Activated naive CD4-positive, alpha-beta T cell treated with anti-CD3 and anti-CD28 coated beads, Interleukin-2, amount 50 U/mL, for 72 hours (primary cell): ENCODE data around the gene FCN1. TPM values are rescaled to one million over a fixed set of nuclear protein-coding genes. Genes with fewer than 3 reads are reported as not detected.
A peak's percentile ranks its signal among the peaks of the same experiment; 100 is the strongest.

Experiments used
- ATAC-seq, 2 donors: fragments of 150-1000 bp; cut with Tn5 transposase; 2 replicates each; pipeline ENCODE4 v1.10.0; 2021; ENCODE audit warnings: mild to moderate bottlenecking in 2 of 2, moderate library complexity in 2 of 2
- DNase-seq, 2 donors: peaks; one replicate each; pipeline ENCODE4 v3.0.0; 2021 to 2022; ENCODE audit warnings: low spot score in 2 of 2
- H3K27ac Mint-ChIP-seq, 2 donors: one replicate each; pipeline ENCODE4 v1.8.0; 2022; ENCODE audit warnings: mild to moderate bottlenecking in 2 of 2, mixed read lengths in 2 of 2
- H3K36me3 Mint-ChIP-seq, 2 donors: one replicate each; pipeline ENCODE4 v1.8.0; 2022; ENCODE audit warnings: mixed read lengths in 2 of 2
- H3K9me3 Mint-ChIP-seq, 2 donors: one replicate each; pipeline ENCODE4 v1.8.0; 2022; ENCODE audit warnings: mixed read lengths in 2 of 2
- total RNA-seq, 2 donors: library from RNA; stranded (reverse); gene quantifications; one replicate each; pipeline ENCODE4 v1.2.3, GENCODE V29; 2022

Gene FCN1
- total RNA-seq, 2 donors from 2014 or later: not detected

DNA sequence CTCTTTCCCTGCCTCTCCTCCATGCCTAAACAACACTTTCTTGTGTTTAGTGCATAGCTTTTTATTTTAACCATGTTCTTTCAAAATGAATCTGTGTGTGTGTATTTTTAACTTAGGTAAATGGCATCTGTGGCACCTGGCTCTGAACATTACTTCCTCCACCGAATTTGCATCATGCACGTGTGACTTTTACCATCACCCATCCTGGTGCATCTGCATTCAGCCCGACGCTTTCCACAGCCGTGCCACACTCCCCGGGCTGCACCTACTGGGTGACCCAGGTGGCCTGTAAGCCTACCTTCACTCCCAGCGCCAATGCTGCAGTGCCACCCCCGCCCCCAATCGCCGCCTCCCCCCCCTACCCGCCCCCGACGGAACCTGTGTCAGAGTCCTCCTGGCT lies 12.7 kb upstream of the FCN1 start:
- no peaks in the 10 kb centered on the region for H3K36me3 Mint-ChIP-seq

DNA sequence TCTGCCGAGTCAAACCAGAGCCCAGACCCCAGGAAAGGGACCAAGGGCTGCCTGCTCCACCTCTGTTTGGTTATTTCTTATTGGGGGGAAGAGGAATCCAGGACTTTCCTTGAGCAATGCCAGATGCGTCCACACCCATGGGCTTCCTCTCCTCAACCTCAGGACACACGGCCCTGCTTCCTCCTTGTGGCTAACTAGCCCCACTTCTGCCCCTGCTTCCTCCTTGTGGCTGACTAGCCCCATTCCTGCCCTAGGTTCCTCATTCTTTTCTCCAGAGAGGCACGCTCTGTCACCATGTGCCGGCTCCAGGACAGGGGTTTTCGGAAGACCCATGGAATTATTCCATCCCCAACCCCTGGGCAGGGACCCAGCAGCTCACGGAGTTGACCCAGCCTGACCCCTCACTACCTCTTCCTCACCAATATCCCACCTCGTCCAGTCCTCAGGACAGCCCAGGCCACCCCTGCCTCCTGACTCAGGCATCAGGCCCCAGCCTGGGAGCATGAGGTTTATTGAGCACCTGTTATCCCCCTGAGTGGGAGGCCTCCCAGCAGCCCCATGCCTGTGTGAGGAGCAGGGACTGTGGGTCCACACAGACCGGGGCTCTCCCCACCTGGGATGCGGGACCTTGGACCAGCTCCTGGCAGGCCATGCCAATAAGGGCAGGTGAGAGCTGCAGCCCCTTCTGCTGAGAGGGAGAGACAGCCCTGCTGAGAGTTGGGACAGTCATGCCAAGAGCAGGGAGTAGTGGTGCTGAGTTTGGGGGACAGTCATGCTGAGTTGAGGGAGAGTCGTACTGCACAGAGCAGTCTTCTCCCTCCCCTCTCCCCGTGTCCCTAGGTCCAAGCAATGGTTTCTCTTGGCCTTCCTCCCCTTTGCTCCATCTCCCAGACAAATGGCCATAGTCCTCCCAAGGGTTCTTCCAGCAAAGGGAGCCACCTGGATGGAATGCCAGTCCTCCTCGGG lies 11.8 kb upstream of the FCN1 start:
- ATAC-seq: no peak
- no peak for DNase-seq
- H3K27ac Mint-ChIP-seq: peak overlapping the region; percentile 69 to 72
- no peaks in the 10 kb centered on the region for H3K9me3 Mint-ChIP-seq
- H3K36me3 Mint-ChIP-seq: no peaks in the 10 kb centered on the region

More for the DNA sequence above, 12.7 kb upstream of the FCN1 start:
- no peak for ATAC-seq
- Mint-ChIP-seq H3K9me3 (no peaks in the 10 kb centered on the region), H3K27ac (no peak overlapping the region)
- no peak for DNase-seq

DNA sequence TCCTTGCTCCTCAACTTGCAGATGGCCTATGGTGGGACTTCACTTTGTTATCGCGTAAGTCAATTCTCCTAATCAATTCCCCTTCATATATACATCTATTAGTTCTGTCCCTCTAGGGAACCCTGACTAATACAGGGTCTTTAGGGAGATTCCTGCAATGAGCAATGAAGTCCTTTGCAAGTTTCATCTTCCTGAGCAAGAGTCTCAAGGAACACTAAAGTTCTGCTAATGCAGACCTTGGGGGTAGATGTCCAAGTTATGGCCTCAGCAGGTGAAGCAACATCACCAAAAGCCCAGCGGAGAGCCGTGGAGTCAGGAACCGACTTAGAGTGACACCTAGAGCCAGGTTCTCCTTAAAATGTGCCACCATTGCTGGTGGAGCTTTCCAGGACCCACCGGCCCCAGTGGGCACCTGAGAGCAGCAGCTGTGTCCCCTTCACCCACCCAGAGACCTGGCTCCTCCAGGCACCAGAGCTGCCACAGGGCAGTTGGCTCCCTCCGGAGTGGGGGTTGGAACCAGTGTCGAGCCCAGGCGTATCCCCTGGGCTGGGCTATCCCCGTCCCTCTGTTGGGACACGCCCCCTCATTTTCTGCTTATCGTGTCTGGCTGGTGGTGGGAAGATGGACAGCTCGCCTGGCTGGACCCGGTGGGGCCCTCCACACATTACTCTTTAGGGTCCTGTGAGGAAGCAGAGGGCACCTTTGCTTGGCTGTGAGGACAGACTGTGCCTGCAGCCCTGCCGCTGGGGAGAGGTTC lies 10.9 kb upstream of the FCN1 start:
- Mint-ChIP-seq H3K9me3 (no peaks in the 10 kb centered on the region), H3K36me3 (no peaks in the 10 kb centered on the region), H3K27ac (no peak overlapping the region)
- ATAC-seq (no peak), DNase-seq (no peak)

DNA sequence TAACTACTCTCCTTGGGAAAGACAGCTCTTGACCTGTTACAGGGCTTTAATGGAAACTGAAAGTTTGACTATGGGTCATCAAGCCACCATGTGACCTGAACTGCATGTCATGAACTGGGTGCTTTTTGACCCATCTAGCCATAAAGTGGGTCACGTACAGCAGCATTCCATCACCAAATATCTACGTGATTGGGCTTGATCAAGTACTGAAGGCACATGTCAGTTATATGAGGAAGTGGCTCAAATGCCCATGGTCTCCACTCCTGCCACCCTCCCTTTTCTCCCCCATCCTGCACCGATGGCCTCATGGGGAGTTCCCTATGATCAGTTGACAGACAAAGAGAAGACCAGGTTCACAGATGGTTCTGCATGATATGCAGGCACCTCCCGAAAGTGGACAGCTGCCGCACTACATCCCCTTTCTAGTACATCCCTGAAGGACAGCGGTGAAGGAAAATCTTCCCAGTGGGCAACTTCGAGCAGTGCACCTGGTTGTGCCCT lies 7.3 kb upstream of the FCN1 start:
- DNase-seq (peak in 1 of 2 donors; percentile 47), ATAC-seq (no peak)
- Mint-ChIP-seq H3K36me3 (no peaks in the 10 kb centered on the region), H3K27ac (no peak overlapping the region), H3K9me3 (no peaks in the 10 kb centered on the region)

DNA sequence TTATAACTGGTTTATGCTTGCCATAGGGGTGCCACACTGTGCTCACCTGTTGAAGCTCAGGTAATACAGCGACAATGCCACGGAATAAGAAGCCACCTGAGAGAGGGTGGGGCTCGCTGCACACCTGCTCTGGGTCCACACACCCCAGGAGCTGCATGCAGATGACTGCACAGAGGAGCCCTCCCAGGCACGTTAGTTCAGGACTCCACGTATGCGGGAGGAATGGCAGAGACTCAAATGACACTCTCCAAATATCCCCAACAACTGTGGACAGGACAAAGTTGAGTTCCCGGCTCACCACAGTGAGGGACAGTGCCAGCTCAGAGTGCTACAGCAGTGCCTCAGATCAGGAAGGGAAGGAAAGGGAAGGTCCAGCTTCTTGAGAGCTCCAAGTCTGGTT lies 5.8 kb upstream of the FCN1 start:
- H3K9me3 Mint-ChIP-seq: peaks cover 9 to 15% of the 10 kb centered on the region in 2 donors
- H3K36me3 Mint-ChIP-seq: peaks cover 7 to 10% of the 10 kb centered on the region in 2 donors
- DNase-seq: peak in 1 of 2 donors; percentile 13
- no peak for ATAC-seq
- no peak overlapping the region for H3K27ac Mint-ChIP-seq

DNA sequence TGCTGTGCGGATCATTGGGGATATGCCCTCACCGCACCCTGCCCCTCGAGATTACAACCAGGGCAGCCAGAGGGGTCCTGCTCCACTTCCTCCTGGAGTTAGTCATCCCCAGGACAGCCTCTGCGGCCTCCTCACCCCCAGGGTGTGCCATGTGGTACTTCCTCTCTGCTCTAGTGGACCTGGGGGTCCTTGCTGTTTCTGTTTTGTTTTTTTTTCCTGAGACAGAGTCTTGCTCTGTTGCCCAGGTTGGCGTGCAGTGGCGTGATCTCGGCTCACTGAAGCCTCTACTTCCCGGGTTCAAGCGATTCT lies 5.2 kb upstream of the FCN1 start:
- ATAC-seq (no peak), DNase-seq (peak in 1 of 2 donors; percentile 28)
- Mint-ChIP-seq H3K27ac (peak overlapping the region in 1 of 2 donors; percentile 68), H3K9me3 (peaks cover 13 to 19% of the 10 kb centered on the region in 2 donors), H3K36me3 (peaks cover 7 to 10% of the 10 kb centered on the region in 2 donors)

DNA sequence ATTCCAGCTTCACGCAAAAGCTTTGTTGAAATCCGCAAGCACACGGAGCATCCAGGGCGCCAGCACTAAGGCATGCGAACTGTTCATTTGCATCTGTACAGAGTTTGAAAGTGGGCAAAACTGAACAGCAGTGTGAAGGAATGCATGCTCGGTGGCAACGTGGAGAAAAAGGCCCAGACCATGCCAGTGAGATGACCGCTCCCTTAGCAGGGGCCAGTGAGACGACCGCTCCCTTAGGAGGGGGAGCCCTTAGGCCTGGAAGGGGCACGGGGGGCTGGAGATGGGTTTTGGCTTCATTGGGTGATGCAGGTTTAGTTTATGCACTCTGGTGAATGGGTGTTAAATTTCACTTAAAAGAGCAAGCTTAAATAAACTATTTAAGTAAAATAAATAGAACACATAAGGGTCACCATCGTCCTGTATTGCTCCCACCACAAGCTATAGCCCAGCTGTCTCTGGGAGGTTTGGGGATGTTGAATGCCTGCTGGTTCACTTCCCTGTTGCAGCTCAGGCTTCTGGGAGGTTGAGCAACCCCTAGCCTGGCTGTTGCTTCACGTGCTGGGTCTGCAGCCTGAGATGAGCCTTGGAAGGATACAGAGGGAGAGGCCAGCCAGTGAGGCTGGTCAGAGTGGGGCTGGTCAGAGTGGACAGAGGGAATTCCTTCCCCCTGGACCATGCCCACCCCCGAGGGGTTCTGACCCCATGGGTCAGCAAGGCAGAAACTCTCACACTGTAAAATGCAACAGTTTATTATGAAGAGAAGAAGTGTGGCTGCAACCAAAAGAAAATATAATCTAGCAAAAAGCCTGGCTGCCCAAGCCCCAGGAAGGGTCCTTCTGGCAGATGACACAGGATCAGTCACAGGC lies 4.6 kb upstream of the FCN1 start:
- DNase-seq (peak in 1 of 2 donors; percentile 16), ATAC-seq (no peak)
- Mint-ChIP-seq H3K27ac (no peak overlapping the region), H3K36me3 (peaks cover 7 to 10% of the 10 kb centered on the region in 2 donors), H3K9me3 (peaks cover 13 to 19% of the 10 kb centered on the region in 2 donors)

DNA sequence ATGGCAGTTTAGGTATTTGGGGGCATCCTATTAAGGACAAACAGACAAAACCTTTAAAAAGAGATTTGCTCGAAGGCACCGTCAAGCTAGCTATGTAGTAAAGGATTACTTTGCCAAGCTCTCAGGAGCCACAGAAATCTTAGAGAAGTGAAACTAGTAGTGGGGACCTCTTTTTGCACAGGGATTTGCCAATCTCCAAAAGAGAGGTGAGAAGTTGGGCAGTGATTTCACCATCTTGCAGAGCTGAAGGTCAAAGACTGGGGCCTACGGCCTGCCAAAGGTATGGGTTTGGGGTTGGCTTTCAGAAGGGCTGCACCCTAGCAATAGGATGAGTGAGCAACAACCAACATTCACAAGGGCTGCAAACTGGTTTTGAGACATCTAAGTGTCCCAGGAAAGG lies 1.6 kb upstream of the FCN1 start:
- Mint-ChIP-seq H3K36me3 (peaks cover 7 to 10% of the 10 kb centered on the region in 2 donors), H3K27ac (no peak overlapping the region), H3K9me3 (peaks cover 13 to 19% of the 10 kb centered on the region in 2 donors)
- ATAC-seq: no peak
- no peak for DNase-seq

DNA sequence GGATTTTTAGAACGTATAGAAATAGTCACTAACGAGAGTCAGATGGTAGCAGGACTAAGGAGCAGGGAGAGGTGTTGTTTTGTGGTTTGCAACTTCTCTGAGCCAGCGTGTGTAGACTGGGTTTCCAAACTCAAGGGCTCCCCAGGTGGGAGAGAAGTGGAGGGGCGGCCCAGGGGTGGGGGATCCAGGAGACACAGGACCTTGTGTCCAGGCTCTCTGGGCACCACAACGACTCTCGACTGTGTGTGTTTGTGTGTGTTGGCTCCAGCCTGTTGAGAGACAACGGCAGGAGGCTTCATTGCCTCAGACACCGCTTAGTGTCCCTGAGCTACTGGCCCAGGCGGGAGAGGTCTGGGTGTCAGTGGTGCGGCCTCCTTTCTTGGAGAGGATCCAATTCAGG lies 934 bp upstream of the FCN1 start:
- peak in 1 of 2 donors; percentile 4 for DNase-seq
- Mint-ChIP-seq H3K36me3 (peaks cover 7 to 10% of the 10 kb centered on the region in 2 donors), H3K27ac (no peak overlapping the region), H3K9me3 (peaks cover 13 to 19% of the 10 kb centered on the region in 2 donors)
- no peak for ATAC-seq

DNA sequence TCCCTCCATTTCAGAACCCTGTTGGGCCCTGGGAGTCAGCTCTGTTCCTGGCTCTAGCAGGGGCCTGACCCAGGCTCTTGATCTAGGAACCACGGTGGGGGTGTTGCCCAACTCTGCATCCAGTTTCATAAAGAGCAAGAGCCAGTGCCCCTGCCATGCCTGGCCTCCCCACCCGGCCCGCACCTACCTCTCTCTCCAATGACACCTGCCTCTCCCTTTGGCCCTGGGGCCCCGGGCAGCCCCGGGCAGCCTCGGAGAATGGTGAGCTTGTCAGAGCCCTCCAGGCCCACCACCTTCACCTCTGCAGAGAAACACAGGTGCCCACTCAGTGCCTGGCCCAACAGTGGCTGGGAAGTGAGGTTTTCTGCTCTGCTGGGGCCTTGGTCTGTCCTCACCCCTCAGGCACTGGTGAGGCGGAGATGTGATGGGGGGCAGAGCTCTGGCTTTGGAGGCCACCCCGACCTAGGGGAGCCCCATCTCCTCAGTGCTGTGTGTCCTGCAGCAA lies 1.5 kb downstream of the FCN1 start:
- no peak for ATAC-seq
- Mint-ChIP-seq H3K27ac (no peak overlapping the region), H3K9me3 (peaks cover 13 to 19% of the 10 kb centered on the region in 2 donors), H3K36me3 (peaks cover 7 to 10% of the 10 kb centered on the region in 2 donors)
- DNase-seq: peak in 1 of 2 donors; percentile 13

DNA sequence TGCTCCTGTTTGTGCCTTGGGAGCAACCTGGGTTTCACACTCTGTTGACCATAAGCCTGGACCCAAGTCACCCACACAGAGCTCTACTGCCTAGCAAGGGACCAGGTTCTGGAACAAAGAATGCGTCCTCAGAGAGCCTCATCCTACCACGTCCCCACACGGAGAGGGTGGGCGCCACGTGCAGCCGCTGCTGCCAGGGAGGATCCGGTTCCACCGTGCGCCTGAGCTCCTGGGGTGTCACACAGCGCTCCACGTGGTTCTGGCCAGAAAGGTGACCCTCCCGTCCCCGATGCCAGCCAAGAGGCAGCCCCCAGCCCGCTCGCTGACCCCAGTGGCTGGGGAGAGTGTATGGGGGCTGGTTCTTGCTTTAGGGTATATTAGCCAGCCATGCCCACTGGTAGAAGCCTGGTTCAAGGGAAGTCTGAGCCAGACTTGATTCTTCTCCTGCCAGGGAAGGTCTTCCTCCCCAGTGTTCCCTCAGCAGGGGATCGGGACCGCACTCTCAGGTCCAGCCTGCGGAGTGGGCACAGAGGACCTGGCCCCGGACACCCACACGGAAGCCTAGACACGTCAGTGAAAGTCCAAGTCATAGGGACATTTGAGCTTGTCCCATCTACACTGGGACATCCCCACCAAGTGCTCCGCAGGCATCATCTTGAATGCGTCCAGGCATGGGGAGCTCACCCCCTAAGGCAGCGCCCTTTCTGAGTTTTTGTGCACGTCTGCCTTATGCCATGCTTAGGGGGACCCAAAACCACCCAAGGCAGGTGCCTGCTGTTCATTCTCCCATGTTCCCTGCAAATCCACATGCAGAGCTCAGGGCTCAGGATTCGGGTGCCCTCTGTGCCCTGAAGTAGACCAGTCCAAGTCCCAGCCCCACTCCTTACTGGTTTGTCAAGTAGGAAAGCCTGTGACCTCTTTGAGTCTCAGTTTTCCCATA lies 2.4 kb downstream of the FCN1 start:
- Mint-ChIP-seq H3K36me3 (peaks cover 7 to 10% of the 10 kb centered on the region in 2 donors), H3K9me3 (peaks cover 13 to 19% of the 10 kb centered on the region in 2 donors), H3K27ac (no peak overlapping the region)
- DNase-seq (peak in 1 of 2 donors; percentile 30), ATAC-seq (no peak)

DNA sequence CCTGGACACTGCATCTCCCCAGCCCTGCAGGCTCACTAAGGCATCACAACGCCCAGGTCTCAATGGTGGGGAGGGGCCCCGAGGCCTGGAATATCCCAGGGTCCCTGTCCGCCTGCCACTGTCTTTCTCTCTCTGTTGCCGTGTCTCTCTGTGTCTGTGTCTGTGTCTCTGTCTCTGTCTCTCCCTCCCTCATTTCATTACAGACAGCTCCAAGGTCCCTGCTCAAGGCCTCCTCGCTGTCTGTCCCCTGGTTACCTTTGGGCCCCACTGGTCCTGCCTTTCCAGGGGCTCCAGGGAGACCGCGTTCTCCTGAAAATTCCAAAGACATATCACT lies 3.2 kb downstream of the FCN1 start:
- ATAC-seq (no peak), DNase-seq (peak in 1 of 2 donors; percentile 40)
- Mint-ChIP-seq H3K27ac (no peak overlapping the region), H3K9me3 (peaks cover 8 to 14% of the 10 kb centered on the region in 2 donors), H3K36me3 (peaks cover under 1 to 6% of the 10 kb centered on the region in 2 donors)

DNA sequence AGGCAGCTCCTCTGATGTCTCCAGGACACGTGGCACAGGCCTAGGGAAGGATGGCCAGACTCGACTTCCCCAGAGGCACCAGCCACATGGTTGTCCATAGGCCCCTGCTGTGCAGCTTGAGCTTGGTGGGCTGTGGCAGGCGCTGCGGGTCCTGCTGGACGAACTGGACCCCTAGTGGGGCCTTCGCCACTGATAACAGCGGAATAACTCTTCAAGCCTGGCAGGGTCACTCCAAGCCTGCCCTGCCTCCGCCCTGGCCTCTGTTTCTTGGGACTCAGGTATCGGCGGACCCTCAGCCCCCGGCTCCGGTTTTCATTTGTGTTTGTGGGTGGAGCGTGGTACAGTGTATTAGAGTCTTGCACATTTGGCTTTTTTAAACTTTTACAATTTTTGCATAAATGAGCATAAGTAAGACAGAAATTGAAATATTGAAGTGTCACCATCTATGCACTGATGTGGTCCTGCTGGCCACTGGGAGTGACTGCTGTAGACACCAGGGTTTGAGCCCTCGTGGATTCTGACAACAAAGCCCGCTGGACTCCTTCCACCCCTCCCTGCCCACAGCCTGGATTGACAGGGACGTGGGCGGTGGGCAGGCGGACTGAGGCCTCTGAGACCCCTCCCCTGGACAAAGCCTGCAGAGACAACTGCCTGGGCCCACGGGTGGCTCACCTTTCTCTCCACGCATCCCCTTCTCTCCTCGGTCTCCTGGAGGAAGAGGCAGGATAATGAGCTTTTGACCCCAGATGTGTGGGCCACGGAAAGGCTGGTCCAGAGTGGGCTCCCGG lies 3.8 kb downstream of the FCN1 start:
- ATAC-seq: no peak
- H3K9me3 Mint-ChIP-seq: peaks cover 7 to 9% of the 10 kb centered on the region in 2 donors
- peak in 1 of 2 donors; percentile 30 for DNase-seq
- no peak overlapping the region for H3K27ac Mint-ChIP-seq
- H3K36me3 Mint-ChIP-seq: no peaks in the 10 kb centered on the region

DNA sequence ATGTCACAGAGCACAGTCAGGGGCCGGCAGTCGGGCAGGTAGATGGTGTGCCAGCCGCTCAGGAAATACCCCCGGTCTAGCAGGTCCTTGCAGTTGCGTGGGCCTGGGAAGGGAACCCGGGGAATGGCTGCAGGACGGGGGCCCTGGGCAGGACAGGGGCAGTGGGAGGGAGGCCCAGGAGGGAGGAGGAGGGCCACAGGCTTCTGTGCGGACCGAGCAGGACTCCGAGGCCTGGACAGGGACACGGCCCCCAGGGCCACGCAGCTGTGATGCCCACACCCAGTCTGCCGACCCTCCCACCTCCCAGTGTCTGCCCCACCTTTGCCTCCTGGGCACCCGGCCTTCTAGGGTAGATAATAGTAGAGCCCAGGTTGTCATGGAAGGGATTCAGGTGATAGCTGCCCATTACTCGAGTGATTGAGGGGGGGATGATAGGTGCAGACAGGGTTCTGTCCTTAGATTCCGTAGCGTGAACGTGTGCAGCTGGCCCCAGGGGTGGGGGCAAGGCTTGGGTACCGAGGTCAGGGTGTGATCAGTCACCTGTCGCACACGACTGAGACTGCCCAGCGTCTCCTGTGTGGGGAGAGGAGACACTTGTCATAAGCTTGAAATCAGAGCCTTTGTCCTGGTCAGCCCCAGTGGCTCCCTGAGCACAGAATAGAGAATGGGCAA lies 4.5 kb downstream of the FCN1 start:
- DNase-seq (peak in 1 of 2 donors; percentile 20), ATAC-seq (no peak)
- no peak overlapping the region for H3K27ac Mint-ChIP-seq
- H3K36me3 Mint-ChIP-seq: no peaks in the 10 kb centered on the region
- peaks cover under 1 to 2% of the 10 kb centered on the region in 2 donors for H3K9me3 Mint-ChIP-seq
